HepG2 (cell line): Measurements from ENCODE around the gene NIT2. TPM values are rescaled to one million over a fixed set of nuclear protein-coding genes. Genes with fewer than 3 reads are reported as not detected.

ENCODE experiments used
- SPEN ChIP-seq: sonication (generic); formaldehyde crosslinking; IDR thresholded peaks from 2 replicates; pipeline ENCODE4 v1.5.1; 2020; ENCODE audit warnings: low read depth, mild to moderate bottlenecking, missing genetic modification reagents
- ZBTB10 ChIP-seq: sonication (generic); formaldehyde crosslinking; IDR thresholded peaks from 2 replicates; pipeline ENCODE4 v1.4.0; 2020; ENCODE audit warnings: missing genetic modification reagents, borderline replicate concordance
- ZHX1 ChIP-seq: sonication (generic); formaldehyde crosslinking; IDR thresholded peaks from 2 replicates; pipeline ENCODE4 v1.8.1; 2022; ENCODE audit warnings: low read depth, mild to moderate bottlenecking, missing genetic modification reagents
- ZNF180 ChIP-seq: sonication (generic); formaldehyde crosslinking; IDR thresholded peaks from 2 replicates; pipeline ENCODE4 v1.4.0; 2020; ENCODE audit warnings: low read depth, missing genetic modification reagents, borderline replicate concordance
- ZNF251 ChIP-seq: sonication (generic); formaldehyde crosslinking; IDR thresholded peaks from 2 replicates; pipeline ENCODE4 v1.9.0; 2021; ENCODE audit warnings: mild to moderate bottlenecking, missing genetic modification reagents
- ZNF3 ChIP-seq: IDR thresholded peaks from 2 replicates; pipeline ENCODE4 v1.7.0; 2017; ENCODE audit warnings: inconsistent platforms
- polyA plus RNA-seq, 8 experiments: library from polyadenylated mRNA; depleted of rRNA in 3 of 8; stranded (reverse) in 7 of 8; unstranded in 1 of 8; fragments of >200 nt; fragmentation: Illumina TruSeq in 4 of 8; extraction: Trizol in 4 of 8; gene quantifications; 2 replicates each; pipeline versions ENCODE4 v1.2.1 to v1.2.3, GENCODE V29; 2011 to 2016; ENCODE audit warnings: low read depth in 4 of 8, missing spikeins in 1 of 8, mixed read lengths in 1 of 8; ENCODE audit not compliant: insufficient read depth in 1 of 8
- total RNA-seq, 5 experiments: library from RNA; depleted of rRNA; stranded (reverse); fragments of >200 nt; fragmentation: Illumina TruSeq; extraction: Trizol; gene quantifications; 2 replicates each; pipeline ENCODE4 v1.2.3, GENCODE V29; 2016; ENCODE audit warnings: low read depth in 1 of 5

Gene NIT2
- total and polyA plus RNA-seq, 2 of the 13 experiments (the other 11 are each of a cell fraction or from before 2014, with no cell fraction given), result 43.4 to 49.1 TPM

- 0 out of 2 replicates have a peak, but pooled peaks have one; percentile 17 for TF ChIP-seq ZBTB10 (CRISPR knock-in tag)
- TF ChIP-seq ZHX1 (CRISPR knock-in tag), result no peak
- no peak for TF ChIP-seq ZNF3 (CRISPR knock-in tag)
- TF ChIP-seq SPEN, result no peak; the same call in 1 of the 2 replicates
- no peak for TF ChIP-seq ZNF180 (CRISPR knock-in tag)
- no peak for TF ChIP-seq ZNF251
Measured at GRCh38 chr3:100400419-100400779, 65.8 kb downstream of the NIT2 start (continued).
